GM23248 (cell line): ENCODE data around the gene KSR2.

Source experiments
- EZH2 ChIP-seq: fragments of 200-600 bp; sonication (generic); IDR thresholded peaks from 2 replicates; pipeline ENCODE4 v1.6.1; 2018; ENCODE audit warnings: antibody characterized with exemption, mild to moderate bottlenecking; ENCODE audit not compliant: insufficient read depth, poor library complexity, severe bottlenecking
- EZH2phosphoT487 ChIP-seq: fragments of 200-600 bp; sonication (generic); IDR thresholded peaks from 2 replicates; pipeline ENCODE4 v1.6.1; 2018; ENCODE audit warnings: antibody characterized with exemption, moderate library complexity, mild to moderate bottlenecking, low read depth; ENCODE audit not compliant: insufficient read depth

GRCh38 chr12:117481470-117481869, 487.3 kb downstream of the KSR2 start:
- no peak for TF ChIP-seq EZH2
- no peak for TF ChIP-seq EZH2phosphoT487
